ENCODE measurements around the gene MUSK.

DNA sequence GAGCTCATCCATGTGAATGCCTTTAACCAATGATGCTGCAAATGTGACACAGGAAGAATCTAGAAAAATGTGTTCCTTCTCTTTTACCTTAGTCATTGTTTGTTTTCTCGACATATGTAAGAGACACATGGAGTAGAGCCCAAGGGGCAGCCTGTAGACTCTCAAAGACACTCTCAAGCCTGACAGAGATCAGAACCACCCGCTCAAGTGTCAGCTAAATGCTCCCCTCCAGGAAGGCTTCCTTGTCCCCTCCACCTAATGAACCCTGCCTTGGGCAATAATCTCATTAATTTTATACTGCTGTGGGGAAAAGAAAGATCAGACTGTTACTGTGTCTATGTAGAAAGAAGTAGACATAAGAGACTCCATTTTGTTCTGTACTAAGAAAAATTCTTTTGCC is 157.4 kb downstream of the MUSK start:
- TF ChIP-seq POLR2AphosphoS5 (IDR thresholded peaks at IDR 0.05; ENCODE audit: insufficient read depth in 1 of 2, low read depth in 1 of 2) (no peak), POLR2A (IDR thresholded peaks at IDR 0.05) (no peak)
- TF ChIP-seq, protein P1, sequence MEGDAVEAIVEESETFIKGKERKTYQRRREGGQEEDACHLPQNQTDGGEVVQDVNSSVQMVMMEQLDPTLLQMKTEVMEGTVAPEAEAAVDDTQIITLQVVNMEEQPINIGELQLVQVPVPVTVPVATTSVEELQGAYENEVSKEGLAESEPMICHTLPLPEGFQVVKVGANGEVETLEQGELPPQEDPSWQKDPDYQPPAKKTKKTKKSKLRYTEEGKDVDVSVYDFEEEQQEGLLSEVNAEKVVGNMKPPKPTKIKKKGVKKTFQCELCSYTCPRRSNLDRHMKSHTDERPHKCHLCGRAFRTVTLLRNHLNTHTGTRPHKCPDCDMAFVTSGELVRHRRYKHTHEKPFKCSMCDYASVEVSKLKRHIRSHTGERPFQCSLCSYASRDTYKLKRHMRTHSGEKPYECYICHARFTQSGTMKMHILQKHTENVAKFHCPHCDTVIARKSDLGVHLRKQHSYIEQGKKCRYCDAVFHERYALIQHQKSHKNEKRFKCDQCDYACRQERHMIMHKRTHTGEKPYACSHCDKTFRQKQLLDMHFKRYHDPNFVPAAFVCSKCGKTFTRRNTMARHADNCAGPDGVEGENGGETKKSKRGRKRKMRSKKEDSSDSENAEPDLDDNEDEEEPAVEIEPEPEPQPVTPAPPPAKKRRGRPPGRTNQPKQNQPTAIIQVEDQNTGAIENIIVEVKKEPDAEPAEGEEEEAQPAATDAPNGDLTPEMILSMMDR (IDR thresholded peaks at IDR 0.05) = no peak
